GM18508 (cell line): ENCODE data around the gene SLC25A26.
A peak's percentile ranks its signal among the peaks of the same experiment; 100 is the strongest.

Experiments used
- ATAC-seq: cut with Tn5 transposase; IDR thresholded peaks from one replicate; pipeline ENCODE4 v1.9.1; 2021; ENCODE audit warnings: moderate number of reproducible peaks; ENCODE audit not compliant: insufficient read depth, unreplicated experiment

Gene SLC25A26, protein sequence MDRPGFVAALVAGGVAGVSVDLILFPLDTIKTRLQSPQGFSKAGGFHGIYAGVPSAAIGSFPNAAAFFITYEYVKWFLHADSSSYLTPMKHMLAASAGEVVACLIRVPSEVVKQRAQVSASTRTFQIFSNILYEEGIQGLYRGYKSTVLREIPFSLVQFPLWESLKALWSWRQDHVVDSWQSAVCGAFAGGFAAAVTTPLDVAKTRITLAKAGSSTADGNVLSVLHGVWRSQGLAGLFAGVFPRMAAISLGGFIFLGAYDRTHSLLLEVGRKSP

DNA sequence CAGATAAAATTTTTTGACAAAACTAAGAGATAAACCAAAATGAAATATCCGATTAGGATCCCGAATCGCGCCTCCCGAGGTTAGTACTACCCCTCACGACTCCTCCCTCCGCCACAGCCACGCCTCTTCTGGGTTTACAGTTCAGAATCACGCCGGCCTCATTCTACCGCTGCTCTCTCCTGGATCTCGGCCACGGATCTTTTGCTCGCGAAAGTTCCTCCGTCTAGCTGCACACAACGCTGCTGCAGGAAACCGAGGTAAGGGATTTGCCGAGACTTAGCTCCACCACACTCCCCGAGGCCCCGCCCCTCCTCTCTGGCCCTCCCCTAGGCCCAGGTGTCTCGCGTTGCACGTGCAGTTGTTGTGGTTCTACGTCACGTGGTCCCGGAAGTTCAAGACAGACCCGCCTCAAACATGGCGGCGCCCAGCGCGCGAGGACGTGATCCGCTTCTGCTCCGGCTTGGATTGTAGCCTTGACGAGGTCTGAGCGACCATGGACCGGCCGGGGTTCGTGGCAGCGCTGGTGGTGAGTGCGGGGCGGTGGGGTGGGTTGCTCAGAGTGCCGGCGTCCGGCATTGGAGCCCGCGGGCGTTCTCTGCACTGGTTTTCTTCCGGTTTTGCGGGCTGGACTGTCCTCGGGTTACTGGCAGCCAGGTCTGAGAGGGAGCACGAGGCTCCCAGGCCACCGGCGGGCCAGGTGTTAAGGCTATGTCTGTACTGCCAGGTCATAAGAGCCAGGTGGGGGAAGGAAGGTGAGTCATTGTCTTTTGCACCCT is at the start of gene SLC25A26:
TSS of gene SLC25A26 (plus strand) at position 400 of the 776 bp plus-strand sequence. CDS start at position 494, 94 bp downstream.
- peak; percentile 98 for ATAC-seq

DNA sequence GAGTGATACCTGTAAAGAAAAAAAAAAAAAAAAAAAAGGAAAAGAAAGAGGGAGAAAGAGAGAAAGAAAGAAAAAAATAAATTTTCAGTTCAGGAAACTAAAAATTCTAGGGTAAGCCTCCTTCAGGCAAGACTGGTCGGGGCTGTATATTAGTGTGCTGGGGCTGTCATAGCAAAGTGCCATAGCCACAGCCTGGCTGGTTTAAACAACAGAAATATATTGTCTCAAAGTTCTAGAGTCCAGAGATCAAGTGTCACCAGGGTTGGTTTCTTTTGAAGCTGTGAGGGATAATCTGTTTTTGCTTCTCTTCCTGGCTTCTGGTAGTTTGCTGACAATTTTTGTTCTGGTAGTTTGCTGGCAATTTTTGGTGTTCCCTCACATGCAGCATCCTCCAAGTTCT is 48.4 kb upstream of the SLC25A26 start:
- ATAC-seq = no peak

- no peak for ATAC-seq
Measured at GRCh38 chr3:66177026-66177425, 43.8 kb upstream of the SLC25A26 start.

GRCh38 chr3:66178206-66178605 is 42.6 kb upstream of the SLC25A26 start:
- no peak for ATAC-seq

GRCh38 chr3:66179793-66180192 is 41.0 kb upstream of the SLC25A26 start:
- ATAC-seq = no peak

DNA sequence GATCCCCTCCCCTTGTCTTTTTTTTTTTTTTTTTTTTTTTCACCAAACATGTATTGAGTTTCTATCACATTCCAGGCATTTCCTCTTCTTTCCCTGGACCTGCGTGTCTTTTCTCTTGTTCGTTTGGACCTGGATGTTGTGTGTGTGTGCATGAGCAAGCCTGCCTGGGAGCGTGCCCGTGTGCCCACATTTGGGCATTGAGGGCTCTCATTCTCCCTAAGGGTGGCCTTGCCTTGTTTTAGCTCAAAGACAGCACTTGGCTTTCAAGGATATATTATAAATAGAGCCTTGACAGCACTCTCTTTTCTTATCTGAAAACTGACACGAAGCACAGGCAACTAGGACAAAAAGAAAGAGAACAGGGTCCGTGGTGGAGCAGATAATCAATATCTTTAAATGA is 39.0 kb upstream of the SLC25A26 start:
- ATAC-seq = no peak

- no peak for ATAC-seq
Measured at GRCh38 chr3:66182246-66182645, 38.6 kb upstream of the SLC25A26 start.

- ATAC-seq = no peak
Measured at GRCh38 chr3:66186545-66186944, 34.3 kb upstream of the SLC25A26 start.

GRCh38 chr3:66195347-66195783 is 25.4 kb upstream of the SLC25A26 start:
- no peak for ATAC-seq

DNA sequence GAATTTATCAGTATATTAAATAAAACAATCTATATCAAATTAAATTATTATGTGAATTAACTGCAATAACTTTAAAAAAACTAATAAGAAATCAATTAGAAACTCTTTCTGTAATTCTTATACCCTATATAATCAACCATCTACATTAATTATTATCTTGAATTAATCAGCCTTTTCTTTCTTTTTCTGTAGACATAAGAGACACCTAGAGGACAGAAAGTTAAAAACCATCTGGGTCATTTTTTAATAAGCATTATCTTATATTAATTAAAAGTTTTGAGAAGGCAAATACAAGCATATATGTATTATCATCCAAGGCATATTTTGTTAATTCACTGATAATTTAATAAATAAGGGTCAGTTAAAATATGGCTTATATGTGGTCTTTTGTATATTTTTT is 24.2 kb upstream of the SLC25A26 start:
- ATAC-seq = no peak

DNA sequence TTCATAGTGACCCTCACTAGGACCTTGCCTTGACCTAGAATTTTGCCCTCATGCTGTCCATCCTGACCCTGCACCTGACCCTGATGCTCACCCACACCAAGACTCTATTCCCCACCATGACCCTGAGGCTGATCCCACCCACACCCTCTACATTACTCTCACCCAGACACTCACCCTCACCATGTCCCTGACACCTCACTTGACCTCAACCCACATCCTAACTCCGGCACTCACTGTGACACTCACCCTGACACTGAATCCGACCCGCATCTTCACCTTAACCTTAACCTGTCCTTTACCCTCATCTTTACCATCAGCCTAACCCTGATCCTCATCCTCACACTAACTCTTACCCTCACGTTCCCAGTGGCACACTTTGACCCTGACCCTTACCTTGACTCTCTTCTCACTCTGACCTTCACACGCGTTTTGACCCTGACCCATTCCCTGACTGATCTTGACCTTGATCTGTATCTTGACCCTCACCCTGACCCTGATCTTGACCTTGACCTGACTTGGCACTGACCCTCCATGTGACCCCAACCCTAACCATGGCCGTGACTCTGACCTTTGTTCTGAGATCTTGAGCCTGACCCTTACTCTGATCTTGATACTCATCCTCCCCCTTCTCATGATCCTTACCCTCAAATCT is 22.2 kb upstream of the SLC25A26 start:
- no peak for ATAC-seq

- no peak for ATAC-seq
Measured at GRCh38 chr3:66199089-66199473, 21.7 kb upstream of the SLC25A26 start.

- no peak for ATAC-seq
Measured at GRCh38 chr3:66200147-66200546, 20.7 kb upstream of the SLC25A26 start.

DNA sequence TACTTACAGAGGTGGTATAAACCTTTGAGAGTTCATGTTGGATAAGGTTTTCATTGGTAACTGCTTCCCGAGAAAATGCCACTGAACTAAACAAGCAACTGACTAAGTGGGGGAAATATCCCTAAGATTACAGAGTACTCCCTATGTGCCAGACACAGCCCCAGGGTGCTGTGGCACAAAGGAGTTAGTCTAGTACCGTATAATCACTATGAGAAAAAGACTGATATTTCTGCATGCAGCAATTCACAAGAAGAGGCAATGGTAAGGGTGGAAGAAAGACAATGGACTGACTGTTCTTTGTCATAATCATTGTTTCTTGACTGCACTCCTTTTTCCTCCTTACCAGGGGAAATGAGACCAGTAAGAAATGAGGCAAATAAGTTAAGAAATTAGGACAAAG is 20.0 kb upstream of the SLC25A26 start:
- ATAC-seq = no peak

- no peak for ATAC-seq
Measured at GRCh38 chr3:66203275-66203674, 17.5 kb upstream of the SLC25A26 start.

GRCh38 chr3:66206806-66207205 is 14.0 kb upstream of the SLC25A26 start:
- no peak for ATAC-seq

GRCh38 chr3:66208189-66208588 is 12.6 kb upstream of the SLC25A26 start:
- no peak for ATAC-seq

DNA sequence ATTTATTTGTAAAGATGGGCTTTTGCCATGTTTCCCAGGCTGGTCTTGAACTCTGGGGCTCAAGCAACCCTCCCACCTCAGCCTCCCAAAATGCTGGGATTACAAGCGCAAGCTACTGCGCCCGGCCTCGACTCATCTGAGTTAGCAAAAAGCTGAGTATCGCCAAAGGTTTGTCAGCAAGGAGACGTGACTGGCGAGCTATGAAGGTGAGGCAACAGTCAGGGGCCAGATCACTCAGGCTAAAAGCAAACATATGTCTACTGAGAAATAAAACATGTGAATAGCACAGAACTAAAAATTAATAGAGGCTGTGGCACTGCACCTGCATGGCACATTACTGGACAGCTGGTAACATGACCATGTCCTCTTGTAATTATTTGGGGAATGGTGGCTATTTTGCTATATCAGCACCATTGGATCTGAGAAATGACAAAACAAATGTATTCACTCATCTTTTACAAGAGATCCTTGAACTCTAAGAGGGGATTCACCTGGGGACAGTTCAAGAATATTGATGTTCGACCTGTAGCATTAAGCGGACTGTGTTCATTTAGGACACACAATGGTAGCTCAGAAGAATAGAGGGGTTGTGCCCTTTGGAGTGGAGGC is 10.0 kb upstream of the SLC25A26 start:
- ATAC-seq = no peak

- ATAC-seq = no peak
Measured at GRCh38 chr3:66211779-66212178, 9.0 kb upstream of the SLC25A26 start.

DNA sequence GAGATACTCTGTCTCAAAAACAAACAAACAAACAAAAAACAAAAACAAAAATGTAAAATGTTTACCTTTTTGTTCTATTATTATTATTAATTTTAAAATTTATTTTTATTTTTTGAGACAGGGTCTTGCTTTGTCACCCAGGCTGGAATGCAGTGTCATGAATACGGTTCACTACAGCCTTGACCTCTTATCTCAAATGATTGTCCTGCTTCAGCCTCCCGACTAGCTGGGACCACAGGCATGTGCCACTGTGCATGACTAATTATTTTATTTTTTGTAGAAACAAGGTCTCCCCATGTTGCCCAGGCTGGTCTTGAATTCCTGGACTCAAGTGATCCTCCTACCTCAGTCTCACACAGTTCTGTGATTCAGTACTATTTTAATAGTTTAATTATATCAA is 5.7 kb upstream of the SLC25A26 start:
- ATAC-seq = no peak

DNA sequence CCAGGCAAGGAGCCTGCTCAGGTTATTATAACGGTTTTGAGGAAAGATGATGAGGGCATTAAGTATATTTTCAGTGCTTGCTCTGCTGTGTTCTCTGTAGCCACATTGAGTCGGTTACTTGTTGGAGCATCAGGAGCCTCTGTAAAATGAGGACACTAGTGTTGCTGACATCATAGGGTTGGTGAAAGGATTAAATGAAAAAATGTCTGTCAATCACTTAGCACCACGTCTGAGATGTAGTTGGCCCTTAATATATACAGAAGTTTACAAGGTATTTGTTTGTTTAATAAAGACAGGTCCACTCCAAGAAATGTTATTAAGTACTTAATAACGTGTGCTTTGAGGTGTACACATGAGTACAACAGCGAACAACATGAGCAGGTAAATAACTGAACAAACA is 735 bp upstream of the SLC25A26 start:
- ATAC-seq = no peak
